HepG2 (cell line): Measurements from ENCODE around the gene MRPS25. TPM values are rescaled to one million over a fixed set of nuclear protein-coding genes. Genes with fewer than 3 reads are reported as not detected.

Experiments
- CAMTA2 ChIP-seq: sonication (generic); formaldehyde crosslinking; IDR thresholded peaks from 2 replicates; pipeline ENCODE4 v1.4.0; 2020; ENCODE audit warnings: mild to moderate bottlenecking, missing genetic modification reagents, borderline replicate concordance
- CENPT ChIP-seq: sonication (generic); formaldehyde crosslinking; IDR thresholded peaks from 2 replicates; pipeline ENCODE4 v1.8.0; 2022; ENCODE audit warnings: low read depth, mild to moderate bottlenecking, moderate library complexity, missing genetic modification reagents
- SETDB1 ChIP-seq: sonication (generic); formaldehyde crosslinking; IDR thresholded peaks from 2 replicates; pipeline ENCODE4 v1.5.1; 2020; ENCODE audit warnings: missing genetic modification reagents, mild to moderate bottlenecking, borderline replicate concordance
- SIX1 ChIP-seq: sonication (generic); formaldehyde crosslinking; IDR thresholded peaks from 2 replicates; pipeline ENCODE4 v1.4.0; 2020; ENCODE audit warnings: missing genetic modification reagents, borderline replicate concordance
- XBP1 ChIP-seq: sonication (generic); formaldehyde crosslinking; IDR thresholded peaks from 2 replicates; pipeline ENCODE4 v1.5.0; 2020; ENCODE audit warnings: missing genetic modification reagents
- ZNF224 ChIP-seq: sonication (generic); formaldehyde crosslinking; IDR thresholded peaks from 2 replicates; pipeline ENCODE4 v1.5.0; 2020; ENCODE audit warnings: mild to moderate bottlenecking, missing genetic modification reagents
- ZNF530 ChIP-seq: sonication (generic); formaldehyde crosslinking; IDR thresholded peaks from 2 replicates; pipeline ENCODE4 v1.5.0; 2020; ENCODE audit warnings: low read depth, mild to moderate bottlenecking, missing genetic modification reagents
- ZNF670 ChIP-seq: sonication (generic); formaldehyde crosslinking; IDR thresholded peaks from 2 replicates; pipeline ENCODE4 v1.8.0; 2022; ENCODE audit warnings: mild to moderate bottlenecking, missing genetic modification reagents, borderline replicate concordance
- polyA plus RNA-seq, 8 experiments: library from polyadenylated mRNA; depleted of rRNA in 3 of 8; stranded (reverse) in 7 of 8; unstranded in 1 of 8; fragments of >200 nt; fragmentation: Illumina TruSeq in 4 of 8; extraction: Trizol in 4 of 8; gene quantifications; 2 replicates each; pipeline versions ENCODE4 v1.2.1 to v1.2.3, GENCODE V29; 2011 to 2016; ENCODE audit warnings: low read depth in 4 of 8, missing spikeins in 1 of 8, mixed read lengths in 1 of 8; ENCODE audit not compliant: insufficient read depth in 1 of 8
- total RNA-seq, 5 experiments: library from RNA; depleted of rRNA; stranded (reverse); fragments of >200 nt; fragmentation: Illumina TruSeq; extraction: Trizol; gene quantifications; 2 replicates each; pipeline ENCODE4 v1.2.3, GENCODE V29; 2016; ENCODE audit warnings: low read depth in 1 of 5
- TF ChIP-seq, protein P1 (sequence below): sonication (generic); formaldehyde crosslinking; IDR thresholded peaks from one replicate; pipeline ENCODE4 v1.5.1; 2020; ENCODE audit warnings: mild to moderate bottlenecking, missing genetic modification reagents; ENCODE audit errors: not compliant biosample characterization
- TF ChIP-seq, protein P2 (sequence below): sonication (generic); formaldehyde crosslinking; IDR thresholded peaks from 2 replicates; pipeline ENCODE4 v1.5.1; 2020; ENCODE audit warnings: mild to moderate bottlenecking, missing genetic modification reagents, borderline replicate concordance

The MRPS25 gene
- total and polyA plus RNA-seq, 2 of the 13 experiments (the other 11 are each of a cell fraction or from before 2014, with no cell fraction given) = 60.1 to 74.3 TPM

DNA sequence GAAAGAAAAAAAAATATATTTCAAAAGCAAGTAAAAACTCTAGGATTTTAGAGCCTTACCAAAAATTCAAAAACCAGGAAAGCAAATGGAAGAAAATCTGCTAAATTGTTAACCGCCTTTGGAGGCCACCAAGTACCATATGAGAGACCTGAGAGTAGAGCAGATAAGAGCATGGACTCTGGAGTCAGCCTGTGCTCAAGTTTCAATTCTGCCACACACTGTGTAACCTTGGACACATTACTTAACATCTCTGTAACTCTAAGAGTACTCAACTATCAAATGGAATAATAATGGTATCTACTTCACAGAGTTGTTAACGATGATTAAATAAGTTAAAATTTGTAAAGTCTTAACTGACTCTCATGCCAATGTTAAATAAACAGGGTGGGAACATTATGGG, 21.1 kb upstream of the MRPS25 start (continued):
- TF ChIP-seq ZNF670 (CRISPR knock-in tag) (no peak), XBP1 (no peak), CAMTA2 (no peak), SIX1 (no peak), ZNF530 (CRISPR knock-in tag) (no peak), SETDB1 (CRISPR knock-in tag) (no peak), ZNF224 (no peak), CENPT (CRISPR knock-in tag) (no peak)
- TF ChIP-seq, protein P1, sequence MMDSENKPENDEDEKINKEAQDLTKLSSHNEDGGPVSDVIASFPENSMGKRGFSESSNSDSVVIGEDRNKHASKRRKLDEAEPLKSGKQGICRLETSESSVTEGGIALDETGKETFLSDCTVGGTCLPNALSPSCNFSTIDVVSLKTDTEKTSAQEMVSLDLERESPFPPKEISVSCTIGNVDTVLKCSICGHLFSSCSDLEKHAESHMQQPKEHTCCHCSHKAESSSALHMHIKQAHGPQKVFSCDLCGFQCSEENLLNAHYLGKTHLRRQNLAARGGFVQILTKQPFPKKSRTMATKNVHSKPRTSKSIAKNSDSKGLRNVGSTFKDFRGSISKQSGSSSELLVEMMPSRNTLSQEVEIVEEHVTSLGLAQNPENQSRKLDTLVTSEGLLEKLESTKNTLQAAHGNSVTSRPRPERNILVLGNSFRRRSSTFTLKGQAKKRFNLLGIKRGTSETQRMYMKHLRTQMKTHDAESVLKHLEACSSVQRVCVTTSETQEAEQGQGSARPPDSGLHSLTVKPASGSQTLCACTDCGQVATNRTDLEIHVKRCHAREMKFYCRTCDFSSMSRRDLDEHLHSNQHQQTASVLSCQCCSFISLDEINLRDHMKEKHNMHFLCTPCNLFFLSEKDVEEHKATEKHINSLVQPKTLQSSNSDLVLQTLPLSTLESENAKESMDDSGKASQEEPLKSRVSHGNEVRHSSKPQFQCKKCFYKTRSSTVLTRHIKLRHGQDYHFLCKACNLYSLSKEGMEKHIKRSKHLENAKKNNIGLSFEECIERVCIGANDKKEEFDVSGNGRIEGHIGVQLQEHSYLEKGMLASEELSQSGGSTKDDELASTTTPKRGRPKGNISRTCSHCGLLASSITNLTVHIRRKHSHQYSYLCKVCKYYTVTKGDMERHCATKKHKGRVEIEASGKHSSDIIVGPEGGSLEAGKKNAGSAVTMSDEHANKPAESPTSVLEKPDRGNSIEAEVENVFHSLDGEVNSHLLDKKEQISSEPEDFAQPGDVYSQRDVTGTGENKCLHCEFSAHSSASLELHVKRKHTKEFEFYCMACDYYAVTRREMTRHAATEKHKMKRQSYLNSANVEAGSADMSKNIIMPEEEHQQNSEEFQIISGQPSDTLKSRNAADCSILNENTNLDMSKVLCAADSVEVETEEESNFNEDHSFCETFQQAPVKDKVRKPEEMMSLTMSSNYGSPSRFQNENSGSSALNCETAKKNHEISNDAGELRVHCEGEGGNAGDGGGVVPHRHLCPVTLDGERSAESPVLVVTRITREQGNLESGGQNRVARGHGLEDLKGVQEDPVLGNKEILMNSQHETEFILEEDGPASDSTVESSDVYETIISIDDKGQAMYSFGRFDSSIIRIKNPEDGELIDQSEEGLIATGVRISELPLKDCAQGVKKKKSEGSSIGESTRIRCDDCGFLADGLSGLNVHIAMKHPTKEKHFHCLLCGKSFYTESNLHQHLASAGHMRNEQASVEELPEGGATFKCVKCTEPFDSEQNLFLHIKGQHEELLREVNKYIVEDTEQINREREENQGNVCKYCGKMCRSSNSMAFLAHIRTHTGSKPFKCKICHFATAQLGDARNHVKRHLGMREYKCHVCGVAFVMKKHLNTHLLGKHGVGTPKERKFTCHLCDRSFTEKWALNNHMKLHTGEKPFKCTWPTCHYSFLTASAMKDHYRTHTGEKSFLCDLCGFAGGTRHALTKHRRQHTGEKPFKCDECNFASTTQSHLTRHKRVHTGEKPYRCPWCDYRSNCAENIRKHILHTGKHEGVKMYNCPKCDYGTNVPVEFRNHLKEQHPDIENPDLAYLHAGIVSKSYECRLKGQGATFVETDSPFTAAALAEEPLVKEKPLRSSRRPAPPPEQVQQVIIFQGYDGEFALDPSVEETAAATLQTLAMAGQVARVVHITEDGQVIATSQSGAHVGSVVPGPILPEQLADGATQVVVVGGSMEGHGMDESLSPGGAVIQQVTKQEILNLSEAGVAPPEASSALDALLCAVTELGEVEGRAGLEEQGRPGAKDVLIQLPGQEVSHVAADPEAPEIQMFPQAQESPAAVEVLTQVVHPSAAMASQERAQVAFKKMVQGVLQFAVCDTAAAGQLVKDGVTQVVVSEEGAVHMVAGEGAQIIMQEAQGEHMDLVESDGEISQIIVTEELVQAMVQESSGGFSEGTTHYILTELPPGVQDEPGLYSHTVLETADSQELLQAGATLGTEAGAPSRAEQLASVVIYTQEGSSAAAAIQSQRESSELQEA (CRISPR knock-in tag) = no peak
- TF ChIP-seq, protein P2, sequence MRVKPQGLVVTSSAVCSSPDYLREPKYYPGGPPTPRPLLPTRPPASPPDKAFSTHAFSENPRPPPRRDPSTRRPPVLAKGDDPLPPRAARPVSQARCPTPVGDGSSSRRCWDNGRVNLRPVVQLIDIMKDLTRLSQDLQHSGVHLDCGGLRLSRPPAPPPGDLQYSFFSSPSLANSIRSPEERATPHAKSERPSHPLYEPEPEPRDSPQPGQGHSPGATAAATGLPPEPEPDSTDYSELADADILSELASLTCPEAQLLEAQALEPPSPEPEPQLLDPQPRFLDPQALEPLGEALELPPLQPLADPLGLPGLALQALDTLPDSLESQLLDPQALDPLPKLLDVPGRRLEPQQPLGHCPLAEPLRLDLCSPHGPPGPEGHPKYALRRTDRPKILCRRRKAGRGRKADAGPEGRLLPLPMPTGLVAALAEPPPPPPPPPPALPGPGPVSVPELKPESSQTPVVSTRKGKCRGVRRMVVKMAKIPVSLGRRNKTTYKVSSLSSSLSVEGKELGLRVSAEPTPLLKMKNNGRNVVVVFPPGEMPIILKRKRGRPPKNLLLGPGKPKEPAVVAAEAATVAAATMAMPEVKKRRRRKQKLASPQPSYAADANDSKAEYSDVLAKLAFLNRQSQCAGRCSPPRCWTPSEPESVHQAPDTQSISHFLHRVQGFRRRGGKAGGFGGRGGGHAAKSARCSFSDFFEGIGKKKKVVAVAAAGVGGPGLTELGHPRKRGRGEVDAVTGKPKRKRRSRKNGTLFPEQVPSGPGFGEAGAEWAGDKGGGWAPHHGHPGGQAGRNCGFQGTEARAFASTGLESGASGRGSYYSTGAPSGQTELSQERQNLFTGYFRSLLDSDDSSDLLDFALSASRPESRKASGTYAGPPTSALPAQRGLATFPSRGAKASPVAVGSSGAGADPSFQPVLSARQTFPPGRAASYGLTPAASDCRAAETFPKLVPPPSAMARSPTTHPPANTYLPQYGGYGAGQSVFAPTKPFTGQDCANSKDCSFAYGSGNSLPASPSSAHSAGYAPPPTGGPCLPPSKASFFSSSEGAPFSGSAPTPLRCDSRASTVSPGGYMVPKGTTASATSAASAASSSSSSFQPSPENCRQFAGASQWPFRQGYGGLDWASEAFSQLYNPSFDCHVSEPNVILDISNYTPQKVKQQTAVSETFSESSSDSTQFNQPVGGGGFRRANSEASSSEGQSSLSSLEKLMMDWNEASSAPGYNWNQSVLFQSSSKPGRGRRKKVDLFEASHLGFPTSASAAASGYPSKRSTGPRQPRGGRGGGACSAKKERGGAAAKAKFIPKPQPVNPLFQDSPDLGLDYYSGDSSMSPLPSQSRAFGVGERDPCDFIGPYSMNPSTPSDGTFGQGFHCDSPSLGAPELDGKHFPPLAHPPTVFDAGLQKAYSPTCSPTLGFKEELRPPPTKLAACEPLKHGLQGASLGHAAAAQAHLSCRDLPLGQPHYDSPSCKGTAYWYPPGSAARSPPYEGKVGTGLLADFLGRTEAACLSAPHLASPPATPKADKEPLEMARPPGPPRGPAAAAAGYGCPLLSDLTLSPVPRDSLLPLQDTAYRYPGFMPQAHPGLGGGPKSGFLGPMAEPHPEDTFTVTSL = no peak
